ENCODE results near the gene LDLRAD4.

DNA sequence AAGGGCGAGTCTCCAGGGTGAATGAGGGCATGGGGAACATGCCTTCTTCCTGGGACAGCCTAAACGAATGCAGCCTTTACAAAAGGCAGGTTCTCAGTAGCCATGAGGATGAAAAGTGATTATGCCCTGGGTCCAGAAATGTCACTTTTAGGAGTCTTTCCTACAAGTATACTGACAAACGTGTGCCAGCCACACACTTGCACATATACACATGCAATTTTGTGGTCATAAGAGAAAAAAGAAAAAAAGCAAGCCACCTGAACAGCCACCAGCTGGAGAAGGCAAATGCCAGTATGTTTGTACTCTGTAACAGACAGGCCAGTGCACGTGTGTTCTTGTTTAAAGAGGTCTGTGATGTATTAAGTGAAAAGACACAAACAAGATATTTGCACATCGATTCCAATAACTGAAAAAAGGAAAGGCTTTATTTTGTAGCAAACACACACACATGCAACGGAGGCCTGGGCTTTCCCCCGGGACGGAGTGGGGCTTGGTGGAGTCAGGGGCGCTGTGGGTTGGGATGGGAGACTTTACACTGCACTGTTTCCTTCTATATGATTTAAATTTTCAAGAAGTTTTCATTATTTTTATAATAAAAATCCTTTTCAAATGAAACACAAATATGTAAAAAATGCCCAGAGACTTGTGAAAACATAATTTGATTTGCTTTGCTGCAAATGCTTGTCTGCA is 399.4 kb downstream of the LDLRAD4 start:
- TF ChIP-seq GATA2 (IDR thresholded peaks at IDR 0.05; ENCODE audit: low read depth, low read length) (no peak), GATA3 (IDR thresholded peaks at IDR 0.05; ENCODE audit: low read depth, low read length) (no peak)
